GM04504 (cell line): Measurements from ENCODE around the gene LMF1.

Experiments used
- DNase-seq: peaks from one replicate; pipeline ENCODE4 v3.0.0-alpha.2; 2012; ENCODE audit warnings: low read depth

Gene LMF1

GRCh38 chr16:881219-882097 is 89.3 kb downstream of the LMF1 start:
- DNase-seq: no peak

- DNase-seq: no peak
Observed at GRCh38 chr16:880471-881171, 90.2 kb downstream of the LMF1 start.

- DNase-seq: no peak
Observed at GRCh38 chr16:879986-880385, 90.8 kb downstream of the LMF1 start.

GRCh38 chr16:879461-879861 is 91.3 kb downstream of the LMF1 start:
- no peak for DNase-seq

GRCh38 chr16:878886-879285 is 91.9 kb downstream of the LMF1 start:
- DNase-seq: no peak

- DNase-seq: no peak
Observed at GRCh38 chr16:878072-878784, 92.6 kb downstream of the LMF1 start.

GRCh38 chr16:877242-878071 is 93.3 kb downstream of the LMF1 start:
- DNase-seq: no peak

GRCh38 chr16:876523-877241 is 94.1 kb downstream of the LMF1 start:
- no peak for DNase-seq

GRCh38 chr16:876041-876335 is 94.8 kb downstream of the LMF1 start:
- DNase-seq: no peak

- no peak for DNase-seq
Observed at GRCh38 chr16:875182-876040, 95.4 kb downstream of the LMF1 start.

GRCh38 chr16:874366-875181 is 96.2 kb downstream of the LMF1 start:
- DNase-seq: no peak

- no peak for DNase-seq
Observed at GRCh38 chr16:873889-874288, 96.9 kb downstream of the LMF1 start.

- no peak for DNase-seq
Observed at GRCh38 chr16:873243-873661, 97.5 kb downstream of the LMF1 start.

- DNase-seq: no peak
Observed at GRCh38 chr16:872436-873242, 98.1 kb downstream of the LMF1 start.

- DNase-seq: no peak
Observed at GRCh38 chr16:871562-872345, 99.0 kb downstream of the LMF1 start.

GRCh38 chr16:870856-871561 is 99.8 kb downstream of the LMF1 start:
- no peak for DNase-seq
